ENCODE measurements around the gene CEACAM16. TPM values are rescaled to one million over a fixed set of nuclear protein-coding genes. Genes with fewer than 3 reads are reported as not detected.

The CEACAM16 gene
- total RNA-seq, 1 donor from 2014 or later = not detected

GRCh38 chr19:44729516-44730033 lies 30.6 kb downstream of the CEACAM16 start:
- Mint-ChIP-seq H3K4me3 (ENCODE audit: unreplicated experiment) (no peak overlapping the region), H3K36me3 (ENCODE audit: unreplicated experiment) (no peaks in the 10 kb centered on the region), H3K9me3 (ENCODE audit: unreplicated experiment) (no peaks in the 10 kb centered on the region), H3K4me1 (ENCODE audit: unreplicated experiment) (peaks cover 13% of the 10 kb centered on the region), H3K27me3 (ENCODE audit: unreplicated experiment) (peaks cover 3% of the 10 kb centered on the region), H3K27ac (ENCODE audit: unreplicated experiment) (no peak overlapping the region)
- no peak for TF ChIP-seq CTCF (IDR thresholded peaks at IDR 0.05)
- DNase-seq (ENCODE audit: extremely low spot score, unreplicated experiment) = no peak

GRCh38 chr19:44731081-44731480 lies 32.1 kb downstream of the CEACAM16 start:
- TF ChIP-seq CTCF (IDR thresholded peaks at IDR 0.05) = no peak
- Mint-ChIP-seq H3K27me3 (ENCODE audit: unreplicated experiment) (peaks cover 3% of the 10 kb centered on the region), H3K36me3 (ENCODE audit: unreplicated experiment) (no peaks in the 10 kb centered on the region), H3K4me3 (ENCODE audit: unreplicated experiment) (no peak overlapping the region), H3K9me3 (ENCODE audit: unreplicated experiment) (no peaks in the 10 kb centered on the region), H3K27ac (ENCODE audit: unreplicated experiment) (no peak overlapping the region), H3K4me1 (ENCODE audit: unreplicated experiment) (peaks cover 5% of the 10 kb centered on the region)
- DNase-seq (ENCODE audit: extremely low spot score, unreplicated experiment) = no peak

GRCh38 chr19:44731622-44732021 lies 32.7 kb downstream of the CEACAM16 start:
- Mint-ChIP-seq H3K27me3 (ENCODE audit: unreplicated experiment) (peaks cover 3% of the 10 kb centered on the region), H3K9me3 (ENCODE audit: unreplicated experiment) (no peaks in the 10 kb centered on the region), H3K27ac (ENCODE audit: unreplicated experiment) (no peak overlapping the region), H3K4me1 (ENCODE audit: unreplicated experiment) (peaks cover 3% of the 10 kb centered on the region), H3K4me3 (ENCODE audit: unreplicated experiment) (no peak overlapping the region), H3K36me3 (ENCODE audit: unreplicated experiment) (no peaks in the 10 kb centered on the region)
- DNase-seq (ENCODE audit: extremely low spot score, unreplicated experiment) = no peak
- TF ChIP-seq CTCF (IDR thresholded peaks at IDR 0.05) = no peak

- DNase-seq (ENCODE audit: extremely low spot score, unreplicated experiment) = no peak
These were observed 33.5 kb downstream of the CEACAM16 start for GRCh38 chr19:44732235-44733014.

More at GRCh38 chr19:44732235-44733014, 33.5 kb downstream of the CEACAM16 start:
- Mint-ChIP-seq H3K4me1 (ENCODE audit: unreplicated experiment) (peaks cover 6% of the 10 kb centered on the region), H3K9me3 (ENCODE audit: unreplicated experiment) (no peaks in the 10 kb centered on the region), H3K36me3 (ENCODE audit: unreplicated experiment) (no peaks in the 10 kb centered on the region), H3K27me3 (ENCODE audit: unreplicated experiment) (peaks cover 3% of the 10 kb centered on the region), H3K27ac (ENCODE audit: unreplicated experiment) (no peak overlapping the region), H3K4me3 (ENCODE audit: unreplicated experiment) (no peak overlapping the region)
- no peak for TF ChIP-seq CTCF (IDR thresholded peaks at IDR 0.05)

Data from osteocyte (in vitro differentiated cells).